ENCODE measurements around the gene TNFSF15. TPM values are rescaled to one million over a fixed set of nuclear protein-coding genes. Genes with fewer than 3 reads are reported as not detected.

The TNFSF15 gene
- total RNA-seq (under 1 TPM; 0.06 to 0.11 TPM), polyA plus RNA-seq (not detected)

DNA sequence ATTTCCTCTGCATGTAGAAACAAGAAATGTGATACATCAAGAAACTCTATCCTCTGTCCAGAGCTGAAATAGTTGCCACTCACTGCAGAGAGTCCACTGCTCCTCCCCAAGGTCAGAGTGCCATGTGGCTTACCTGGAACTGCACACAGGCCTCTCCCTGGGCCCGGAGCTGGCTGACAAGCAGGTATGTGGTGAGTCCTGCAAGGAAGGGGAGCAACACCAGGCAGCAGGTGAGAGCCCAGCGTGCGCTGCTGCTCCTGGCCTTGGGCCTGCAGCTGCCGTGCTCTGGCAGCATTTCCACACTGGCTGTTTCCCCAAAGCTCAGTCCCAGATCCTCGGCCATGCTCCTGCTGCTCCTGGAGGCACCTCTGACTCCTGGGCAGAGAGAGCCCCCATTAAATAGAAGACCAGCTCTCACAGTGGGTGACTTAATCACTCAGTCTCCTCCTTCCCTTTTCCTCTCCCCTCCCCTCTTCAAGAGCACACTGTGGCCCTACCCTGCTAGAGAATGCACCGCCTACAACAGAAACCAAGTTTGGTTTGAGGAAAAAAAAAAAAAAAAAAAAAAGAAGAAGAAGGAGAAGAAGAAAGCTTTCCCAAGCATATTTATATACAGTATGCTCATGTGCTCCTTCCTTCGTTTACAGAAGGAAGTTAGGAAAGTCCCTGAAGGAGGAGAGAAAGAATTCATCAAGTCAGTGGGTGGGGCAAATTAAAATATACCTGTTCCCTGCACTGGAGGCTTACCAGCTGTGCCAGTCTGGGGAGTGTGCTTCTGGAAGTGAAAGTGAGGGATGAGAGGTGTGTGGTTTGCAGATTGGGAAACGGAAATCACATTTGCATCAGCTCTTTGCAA lies at the start of gene TNFSF15:
TSS of gene TNFSF15 (minus strand) at position 370 of the 856 bp plus-strand sequence. CDS start at position 343, 27 bp downstream.
- peaks cover 21 to 25% (median 23%) of the 10 kb centered on the region in 4 donors for H3K4me1 Mint-ChIP-seq
- DNase-seq, result peak in 3 of 5 donors; percentile 5 to 24 (median 6)
- POLR2A ChIA-PET (ENCODE audit: partially characterized antibody), result interaction anchor here (1.2 kb wide), 1 partner anchor 130 kb away, joined by 3 read pairs; no protein-coding TSS in a partner anchor

DNA sequence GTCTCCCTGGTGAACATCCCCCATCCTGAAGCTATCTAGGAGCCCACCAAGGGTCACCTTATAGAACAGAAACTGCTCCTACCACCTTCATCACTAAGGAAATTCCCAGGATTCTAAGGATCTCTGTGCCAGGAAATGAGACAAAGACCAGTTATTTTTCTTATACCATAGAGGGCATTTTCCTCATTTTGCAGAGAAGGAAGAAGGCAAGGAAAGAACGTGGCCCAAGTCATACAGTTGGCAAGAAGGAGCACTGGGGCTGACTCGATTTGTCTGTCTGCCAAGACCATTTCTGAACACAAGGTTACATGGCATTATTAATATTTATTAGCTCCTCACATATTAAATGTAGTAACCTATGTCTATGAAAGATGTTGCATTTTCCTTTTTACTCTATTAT lies 49.6 kb upstream of the TNFSF15 start:
- Mint-ChIP-seq H3K27me3 (no peaks in the 10 kb centered on the region), H3K4me1 (peaks cover 0 to 10% (median 9%) of the 10 kb centered on the region in 4 donors), H3K27ac (no peak overlapping the region), H3K36me3 (no peaks in the 10 kb centered on the region), H3K9me3 (peaks cover 0 to 4% (median under 1%) of the 10 kb centered on the region in 8 donors), H3K4me3 (no peak overlapping the region)
- CTCF ChIA-PET (ENCODE audit: partially characterized antibody), result interaction anchor here (0.7 to 1.4 kb wide), 2 partner anchors 33 to 51 kb away, joined by 3 to 4 read pairs; no protein-coding TSS in a partner anchor
- H3K4me3 ChIP-seq (ENCODE audit: low read length in 2 of 2), result no peak overlapping the region
- H3K27me3 ChIP-seq (ENCODE audit: insufficient read depth, low read length), result no peaks in the 10 kb centered on the region
- H3K4me1 ChIP-seq (ENCODE audit: insufficient read depth, low read length), result no peaks in the 10 kb centered on the region
- POLR2A ChIA-PET (ENCODE audit: partially characterized antibody), result interaction anchor here (0.9 to 1.7 kb wide), 2 partner anchors 14 to 43 kb away, joined by 4 read pairs; no protein-coding TSS in a partner anchor
- intact Hi-C loops (cut with micrococcal nuclease), result no loop called here
- H3K27ac ChIP-seq (ENCODE audit: low read depth, low read length), result no peak overlapping the region
- no peaks in the 10 kb centered on the region for H3K9me3 ChIP-seq (ENCODE audit: control insufficient read depth in 1 of 2, low read length in 2 of 2)
- no peaks in the 10 kb centered on the region for H3K36me3 ChIP-seq (ENCODE audit: insufficient read depth, low read length)
- no peak for DNase-seq

More for the DNA sequence above, at the start of gene TNFSF15:
- intact Hi-C loops (cut with micrococcal nuclease), result no loop called here
- peaks cover 21% of the 10 kb centered on the region for H3K4me1 ChIP-seq (ENCODE audit: insufficient read depth, low read length)
- H3K4me3 ChIP-seq (ENCODE audit: low read length in 2 of 2), result no peak within 1 kb of the TSS
- H3K9me3 Mint-ChIP-seq, result no peaks in the 10 kb centered on the region
- no peaks in the 10 kb centered on the region for H3K27me3 Mint-ChIP-seq
- CTCF ChIA-PET (ENCODE audit: partially characterized antibody), result interaction anchor here (1.3 to 1.7 kb wide), 3 partner anchors 18 to 103 kb away, joined by 3 to 6 read pairs (median 4); no protein-coding TSS in a partner anchor
- H3K36me3 ChIP-seq (ENCODE audit: insufficient read depth, low read length), result no peaks in the 10 kb centered on the region
- H3K27ac Mint-ChIP-seq, result peak within 1 kb of the TSS in 5 of 7 donors; percentile 14 to 85 (median 74)
- H3K9me3 ChIP-seq (ENCODE audit: control insufficient read depth in 1 of 2, low read length in 2 of 2), result no peaks in the 10 kb centered on the region
- no peaks in the 10 kb centered on the region for H3K36me3 Mint-ChIP-seq
- H3K27me3 ChIP-seq (ENCODE audit: insufficient read depth, low read length), result no peaks in the 10 kb centered on the region
- H3K27ac ChIP-seq (ENCODE audit: low read depth, low read length), result no peak within 1 kb of the TSS
- peak within 1 kb of the TSS in 7 of 8 donors; percentile 57 to 84 (median 66) for H3K4me3 Mint-ChIP-seq

DNA sequence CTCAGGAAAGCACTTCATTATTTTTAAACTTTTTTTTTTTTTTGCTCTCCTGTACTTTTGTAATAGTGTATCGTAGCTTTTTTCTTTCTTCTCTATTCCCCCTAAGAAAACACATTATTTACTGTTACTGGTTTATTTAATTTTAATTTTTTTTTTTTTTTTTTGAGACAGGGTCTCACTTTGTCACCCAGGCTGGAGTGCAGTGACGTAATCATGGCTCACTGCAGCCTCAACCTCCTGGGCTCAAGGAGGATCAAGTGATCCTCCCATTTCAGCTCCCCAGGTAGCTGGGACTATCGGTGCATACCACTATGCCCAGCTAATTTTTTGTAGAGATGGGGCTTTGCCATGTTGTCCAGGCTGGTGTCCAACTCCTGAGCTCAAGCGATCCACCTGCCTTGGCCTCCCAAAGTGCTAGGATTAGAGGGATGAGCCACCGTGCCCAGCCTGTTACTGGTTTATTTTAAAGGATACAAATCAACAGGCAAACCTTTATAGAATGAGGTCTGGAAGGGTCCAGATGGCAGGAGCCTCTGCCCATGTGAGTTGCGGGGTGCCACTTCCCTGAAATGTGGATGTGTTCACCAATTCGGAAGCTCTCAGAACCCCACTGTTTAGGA lies 49.0 kb upstream of the TNFSF15 start:
- CTCF ChIA-PET (ENCODE audit: partially characterized antibody), result interaction anchor here (0.7 kb wide), 1 partner anchor 33 kb away, joined by 3 read pairs; no protein-coding TSS in a partner anchor
- no peaks in the 10 kb centered on the region for H3K36me3 Mint-ChIP-seq
- DNase-seq, result no peak
- Histone ChIP-seq H3K27me3 (ENCODE audit: insufficient read depth, low read length) (no peaks in the 10 kb centered on the region), H3K4me1 (ENCODE audit: insufficient read depth, low read length) (no peaks in the 10 kb centered on the region), H3K36me3 (ENCODE audit: insufficient read depth, low read length) (no peaks in the 10 kb centered on the region), H3K4me3 (ENCODE audit: low read length in 2 of 2) (no peak overlapping the region), H3K27ac (ENCODE audit: low read depth, low read length) (no peak overlapping the region), H3K9me3 (ENCODE audit: control insufficient read depth in 1 of 2, low read length in 2 of 2) (no peaks in the 10 kb centered on the region)
- POLR2A ChIA-PET (ENCODE audit: partially characterized antibody), result interaction anchor here (0.9 to 1.7 kb wide), 2 partner anchors 15 to 44 kb away, joined by 4 read pairs; no protein-coding TSS in a partner anchor
- H3K9me3 Mint-ChIP-seq, result peaks cover 0 to 4% (median under 1%) of the 10 kb centered on the region in 8 donors
- intact Hi-C loops (cut with micrococcal nuclease), result no loop called here
- peaks cover 0 to 10% (median 9%) of the 10 kb centered on the region in 4 donors for H3K4me1 Mint-ChIP-seq
- H3K27ac Mint-ChIP-seq, result no peak overlapping the region
- no peak overlapping the region for H3K4me3 Mint-ChIP-seq
- H3K27me3 Mint-ChIP-seq, result no peaks in the 10 kb centered on the region

DNA sequence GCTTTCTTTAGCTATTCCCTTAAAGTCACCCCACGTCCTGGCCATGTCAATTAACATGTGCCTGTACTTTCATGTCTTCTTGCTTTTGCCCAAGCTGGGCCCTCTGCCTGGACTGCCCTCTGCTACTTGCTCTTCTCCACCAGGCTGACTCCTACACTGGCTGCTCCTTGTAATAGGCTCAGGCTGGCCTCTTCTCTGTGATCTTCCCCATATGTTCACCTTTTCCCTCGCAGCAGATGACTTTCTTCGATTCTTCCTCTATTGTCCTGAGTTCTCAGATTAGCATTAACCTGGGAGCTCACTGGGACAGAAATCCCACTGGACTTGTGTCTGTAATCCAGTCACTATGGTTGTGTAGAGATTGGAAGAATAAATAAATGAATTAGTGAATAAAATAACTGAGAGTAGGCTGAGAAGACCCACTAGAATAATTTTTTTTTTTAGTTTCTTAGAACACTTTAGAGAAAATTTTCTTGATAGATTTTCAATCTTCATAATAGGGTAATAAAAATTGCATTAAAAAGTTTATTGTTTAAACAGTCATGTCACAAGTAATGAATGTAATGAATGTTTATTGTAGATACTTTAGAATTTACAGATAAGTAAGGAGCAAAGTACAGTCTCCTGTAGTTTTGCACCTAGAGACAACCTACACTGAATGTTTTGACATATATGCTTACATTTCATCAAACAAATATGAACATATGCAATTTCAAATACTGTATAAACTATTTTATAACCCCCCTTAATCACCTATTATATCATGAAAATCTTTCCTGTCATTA lies 47.4 kb upstream of the TNFSF15 start:
- CTCF ChIA-PET (ENCODE audit: partially characterized antibody), result interaction anchor here (1.6 kb wide), 1 partner anchor 46 kb away, joined by 3 read pairs; no protein-coding TSS in a partner anchor
- DNase-seq, result no peak
- H3K27ac Mint-ChIP-seq, result no peak overlapping the region
- no peaks in the 10 kb centered on the region for H3K27me3 ChIP-seq (ENCODE audit: insufficient read depth, low read length)
- no peaks in the 10 kb centered on the region for H3K27me3 Mint-ChIP-seq
- H3K4me3 ChIP-seq (ENCODE audit: low read length in 2 of 2), result no peak overlapping the region
- H3K9me3 Mint-ChIP-seq, result peaks cover 0 to 4% (median under 1%) of the 10 kb centered on the region in 8 donors
- no peaks in the 10 kb centered on the region for H3K36me3 ChIP-seq (ENCODE audit: insufficient read depth, low read length)
- peaks cover 0 to 10% (median 9%) of the 10 kb centered on the region in 4 donors for H3K4me1 Mint-ChIP-seq
- no peak overlapping the region for H3K4me3 Mint-ChIP-seq
- H3K9me3 ChIP-seq (ENCODE audit: control insufficient read depth in 1 of 2, low read length in 2 of 2), result no peaks in the 10 kb centered on the region
- no peaks in the 10 kb centered on the region for H3K4me1 ChIP-seq (ENCODE audit: insufficient read depth, low read length)
- POLR2A ChIA-PET (ENCODE audit: partially characterized antibody), result interaction anchor here (1.3 kb wide), 1 partner anchor 48 kb away, joined by 4 read pairs; no protein-coding TSS in a partner anchor
- intact Hi-C loops (cut with micrococcal nuclease), result no loop called here
- H3K36me3 Mint-ChIP-seq, result no peaks in the 10 kb centered on the region
- no peak overlapping the region for H3K27ac ChIP-seq (ENCODE audit: low read depth, low read length)

DNA sequence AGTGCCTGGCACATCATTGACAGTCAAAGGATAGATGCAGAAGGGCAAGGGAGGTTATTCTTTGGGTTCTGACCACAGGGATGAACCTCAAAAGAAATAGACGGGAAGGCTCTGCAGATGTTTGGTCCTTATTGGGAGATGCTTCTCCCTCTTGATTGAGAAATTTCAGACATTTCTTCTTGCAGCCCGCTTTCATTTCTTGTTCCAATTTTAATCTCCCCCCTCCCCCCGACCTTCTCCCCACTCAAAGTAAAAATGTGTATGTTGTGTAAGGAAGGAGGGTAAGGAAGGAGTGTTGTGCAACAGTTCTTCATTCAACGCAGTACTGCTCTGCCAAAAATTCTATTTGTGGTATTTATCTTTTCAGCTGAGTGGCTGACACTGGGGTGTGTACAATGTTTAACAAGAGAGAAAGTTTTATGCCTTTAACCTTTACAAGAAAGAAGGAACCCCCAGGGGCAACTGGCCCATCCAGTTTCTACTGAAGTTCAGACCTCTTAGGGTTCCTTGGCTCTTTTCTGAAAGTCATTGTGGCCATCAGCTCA lies 46.3 kb upstream of the TNFSF15 start:
- H3K4me3 Mint-ChIP-seq, result no peak overlapping the region
- DNase-seq, result no peak
- H3K27ac ChIP-seq (ENCODE audit: low read depth, low read length), result no peak overlapping the region
- H3K9me3 ChIP-seq (ENCODE audit: control insufficient read depth in 1 of 2, low read length in 2 of 2), result no peaks in the 10 kb centered on the region
- peaks cover 0 to 15% (median 10%) of the 10 kb centered on the region in 4 donors for H3K4me1 Mint-ChIP-seq
- H3K9me3 Mint-ChIP-seq, result peaks cover 0 to 3% (median 0%) of the 10 kb centered on the region in 8 donors
- H3K4me3 ChIP-seq (ENCODE audit: low read length in 2 of 2), result no peak overlapping the region
- CTCF ChIA-PET (ENCODE audit: partially characterized antibody), result interaction anchor here (1.6 kb wide), 1 partner anchor 47 kb away, joined by 3 read pairs; no protein-coding TSS in a partner anchor
- POLR2A ChIA-PET (ENCODE audit: partially characterized antibody), result no interaction called here
- H3K27me3 ChIP-seq (ENCODE audit: insufficient read depth, low read length), result no peaks in the 10 kb centered on the region
- H3K4me1 ChIP-seq (ENCODE audit: insufficient read depth, low read length), result no peaks in the 10 kb centered on the region
- H3K36me3 Mint-ChIP-seq, result no peaks in the 10 kb centered on the region
- H3K27ac Mint-ChIP-seq, result no peak overlapping the region
- H3K36me3 ChIP-seq (ENCODE audit: insufficient read depth, low read length), result no peaks in the 10 kb centered on the region
- intact Hi-C loops (cut with micrococcal nuclease), result no loop called here
- no peaks in the 10 kb centered on the region for H3K27me3 Mint-ChIP-seq

DNA sequence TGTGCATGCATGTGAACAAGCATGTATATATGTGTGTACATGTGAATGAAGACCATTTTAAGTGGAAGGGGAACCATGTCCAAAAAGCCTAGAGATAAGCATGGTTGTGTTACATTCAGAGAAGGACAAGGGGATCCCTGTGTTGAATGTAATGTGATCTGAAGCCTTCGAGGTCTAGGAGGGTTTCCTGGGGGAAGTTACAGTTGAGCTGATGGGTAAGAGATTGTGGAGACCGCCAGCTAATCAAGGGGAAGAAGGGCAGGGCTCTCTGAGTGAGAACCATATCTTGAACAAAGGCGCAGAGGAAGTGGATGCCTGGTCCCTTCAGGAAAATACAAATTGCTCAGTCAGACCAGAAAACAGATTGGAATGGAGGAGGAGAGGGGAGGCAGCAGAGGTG lies 45.5 kb upstream of the TNFSF15 start:
- intact Hi-C loops (cut with micrococcal nuclease), result no loop called here
- no peak overlapping the region for H3K4me3 Mint-ChIP-seq
- Histone ChIP-seq H3K4me3 (ENCODE audit: low read length in 2 of 2) (no peak overlapping the region), H3K4me1 (ENCODE audit: insufficient read depth, low read length) (no peaks in the 10 kb centered on the region), H3K36me3 (ENCODE audit: insufficient read depth, low read length) (no peaks in the 10 kb centered on the region), H3K9me3 (ENCODE audit: control insufficient read depth in 1 of 2, low read length in 2 of 2) (no peaks in the 10 kb centered on the region), H3K27me3 (ENCODE audit: insufficient read depth, low read length) (no peaks in the 10 kb centered on the region), H3K27ac (ENCODE audit: low read depth, low read length) (no peak overlapping the region)
- no peak for DNase-seq
- no peaks in the 10 kb centered on the region for H3K36me3 Mint-ChIP-seq
- no peaks in the 10 kb centered on the region for H3K27me3 Mint-ChIP-seq
- ChIA-PET CTCF (ENCODE audit: partially characterized antibody) (interaction anchor here (1.6 kb wide), 1 partner anchor 48 kb away, joined by 3 read pairs; no protein-coding TSS in a partner anchor), POLR2A (ENCODE audit: partially characterized antibody) (no interaction called here)
- peaks cover 0 to 3% (median 0%) of the 10 kb centered on the region in 8 donors for H3K9me3 Mint-ChIP-seq
- H3K27ac Mint-ChIP-seq, result no peak overlapping the region
- peaks cover 0 to 15% (median 10%) of the 10 kb centered on the region in 4 donors for H3K4me1 Mint-ChIP-seq
